Measurements from ENCODE around the gene PPP6R2.

- TF ChIP-seq CTCF (IDR thresholded peaks at IDR 0.05; ENCODE audit: extremely low read depth in 1 of 2, insufficient read depth in 1 of 2, low read depth in 1 of 2, low read length in 2 of 2) (no peak), MYC (IDR thresholded peaks at IDR 0.05; ENCODE audit: low read depth, low read length) (no peak), JUN (IDR thresholded peaks at IDR 0.05; ENCODE audit: borderline replicate concordance, insufficient read depth, insufficient read length, low read depth) (no peak), POLR2AphosphoS5 (IDR thresholded peaks at IDR 0.05; ENCODE audit: insufficient read depth, low read depth, low read length) (no peak), MAX (IDR thresholded peaks at IDR 0.05; ENCODE audit: insufficient read depth, insufficient read length) (no peak), POLR2A (IDR thresholded peaks at IDR 0.05; ENCODE audit: low read depth, low read length) (no peak), EZH2 (IDR thresholded peaks at IDR 0.05; ENCODE audit: borderline replicate concordance, low read depth, low read length, severe bottlenecking) (no peak), FOS (IDR thresholded peaks at IDR 0.05; ENCODE audit: borderline replicate concordance, insufficient read depth, low read length) (no peak)
These were observed 42.4 kb upstream of the PPP6R2 start for GRCh38 chr22:50300620-50301257.
